TTC549 (cell line): ENCODE measurements around the gene PABPN1L.

Experiments used
- FAIRE-seq: peaks from 2 replicates; lab custom pipeline; 2012; peaks lifted over from hg19 to GRCh38; lab: Jason Lieb, UNC

The PABPN1L gene

GRCh38 chr16:88883946-88884345, 17.5 kb upstream of the PABPN1L start:
- FAIRE-seq = no peak

DNA sequence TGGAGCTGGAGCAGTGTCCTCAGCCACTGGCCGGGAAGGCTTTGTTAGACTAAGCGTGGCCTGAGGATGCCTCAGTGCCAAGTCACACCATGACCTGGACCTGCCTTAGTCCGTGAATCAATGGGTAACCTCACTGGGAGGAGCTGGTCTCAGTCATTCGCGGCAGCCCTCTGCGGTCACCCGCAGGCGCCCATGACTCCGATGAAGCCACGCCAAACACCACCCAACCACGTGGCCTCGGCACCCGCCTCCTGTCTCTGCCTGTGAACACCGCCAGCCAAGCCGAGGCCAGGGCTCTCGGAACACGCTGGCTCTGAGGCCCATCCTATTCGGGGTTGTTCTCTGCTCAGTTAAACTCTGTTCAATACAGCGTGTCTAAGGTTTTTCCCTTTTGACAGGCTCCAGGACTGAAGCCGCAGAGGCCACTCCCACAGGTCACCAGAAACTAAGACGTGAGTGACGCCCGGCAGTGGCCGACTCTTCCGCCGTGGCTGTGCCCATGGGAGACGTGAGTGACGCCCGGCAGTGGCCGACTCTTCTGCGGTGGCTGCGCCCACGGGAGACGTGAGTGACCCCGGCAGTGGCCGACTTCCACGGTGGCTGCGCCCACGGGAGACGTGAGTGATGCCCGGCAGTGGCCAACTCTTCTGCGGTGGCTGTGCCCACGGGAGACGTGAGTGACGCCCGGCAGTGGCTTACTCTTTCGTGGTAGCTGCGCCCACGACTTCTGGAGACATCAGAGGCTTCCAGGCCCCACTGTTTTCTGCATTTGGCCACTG, 16.8 kb upstream of the PABPN1L start:
- no peak for FAIRE-seq

DNA sequence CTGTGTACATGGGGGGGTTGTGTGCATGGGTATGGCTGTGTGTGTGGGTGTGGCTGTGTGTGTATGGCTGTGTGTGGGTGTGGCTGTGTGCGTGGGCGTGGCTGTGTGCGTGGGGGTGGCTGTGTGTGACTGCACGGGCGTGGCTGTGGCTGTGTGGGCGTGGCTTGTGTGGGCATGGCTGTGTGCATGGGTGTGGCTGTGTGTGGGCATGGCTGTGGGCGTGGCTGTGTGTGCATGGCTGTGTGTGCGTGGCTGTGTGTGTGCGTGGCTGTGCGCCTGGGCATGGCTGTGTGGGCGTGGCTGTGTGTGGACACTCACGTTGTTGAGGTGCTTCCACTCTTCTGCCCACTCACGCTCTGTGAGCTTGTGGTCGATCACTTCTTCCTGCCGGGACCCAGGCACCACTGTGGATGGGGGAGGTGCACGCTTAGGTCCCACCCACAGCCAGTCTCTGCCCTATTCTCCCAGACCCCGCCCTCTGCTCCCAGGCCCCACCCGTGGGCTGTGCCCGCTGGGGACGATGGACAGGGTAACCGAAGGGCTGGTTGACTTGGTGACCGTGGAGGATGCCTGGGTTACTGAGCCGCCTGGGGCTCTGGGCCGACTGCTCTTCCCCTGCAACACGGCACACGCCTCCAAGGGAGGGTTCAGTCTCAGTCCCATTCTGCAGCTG, 16.0 kb upstream of the PABPN1L start:
- FAIRE-seq = no peak

- no peak for FAIRE-seq
Measured at GRCh38 chr16:88881675-88882357, 15.4 kb upstream of the PABPN1L start.

- no peak for FAIRE-seq
Measured at GRCh38 chr16:88881007-88881615, 14.7 kb upstream of the PABPN1L start.

DNA sequence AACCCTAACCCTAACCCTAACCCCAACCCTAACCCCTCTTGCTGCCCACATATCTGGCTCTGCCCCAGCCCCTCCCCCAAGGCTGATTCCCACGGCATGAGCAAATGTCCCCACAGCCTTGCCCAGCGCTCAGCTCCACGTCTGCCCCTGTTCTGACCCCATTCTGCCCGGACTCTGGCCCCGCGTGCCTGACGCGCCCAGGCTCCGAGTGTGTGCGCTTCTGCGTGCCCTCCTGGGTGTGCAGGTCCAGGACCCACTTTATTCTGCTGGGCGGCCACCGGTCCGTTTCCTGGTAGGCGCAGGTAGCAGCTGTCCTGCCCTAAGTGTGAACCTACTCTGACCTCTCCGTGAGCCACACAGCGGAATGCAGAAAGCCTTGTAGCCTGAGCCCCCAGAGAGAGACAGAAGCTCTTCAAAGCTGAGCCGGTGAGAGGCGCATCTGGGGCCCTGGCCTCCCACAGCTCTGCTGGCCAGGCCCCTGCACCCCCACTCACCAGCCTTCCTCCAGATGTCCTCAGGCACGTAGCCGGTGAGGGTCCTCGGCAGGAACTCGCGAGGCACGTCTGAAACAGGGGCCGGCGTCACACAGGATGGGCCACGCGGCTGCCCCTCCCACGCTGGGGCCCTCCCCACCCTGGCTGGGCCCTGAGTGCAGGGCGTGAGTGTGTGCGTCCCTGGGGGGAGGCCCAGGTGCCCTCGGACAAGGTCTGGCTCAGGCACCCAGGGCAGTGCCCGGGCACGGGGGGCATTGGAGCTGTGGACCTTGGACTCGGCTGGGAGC, 14.0 kb upstream of the PABPN1L start:
- no peak for FAIRE-seq

GRCh38 chr16:88879788-88880055, 13.3 kb upstream of the PABPN1L start:
- no peak for FAIRE-seq

DNA sequence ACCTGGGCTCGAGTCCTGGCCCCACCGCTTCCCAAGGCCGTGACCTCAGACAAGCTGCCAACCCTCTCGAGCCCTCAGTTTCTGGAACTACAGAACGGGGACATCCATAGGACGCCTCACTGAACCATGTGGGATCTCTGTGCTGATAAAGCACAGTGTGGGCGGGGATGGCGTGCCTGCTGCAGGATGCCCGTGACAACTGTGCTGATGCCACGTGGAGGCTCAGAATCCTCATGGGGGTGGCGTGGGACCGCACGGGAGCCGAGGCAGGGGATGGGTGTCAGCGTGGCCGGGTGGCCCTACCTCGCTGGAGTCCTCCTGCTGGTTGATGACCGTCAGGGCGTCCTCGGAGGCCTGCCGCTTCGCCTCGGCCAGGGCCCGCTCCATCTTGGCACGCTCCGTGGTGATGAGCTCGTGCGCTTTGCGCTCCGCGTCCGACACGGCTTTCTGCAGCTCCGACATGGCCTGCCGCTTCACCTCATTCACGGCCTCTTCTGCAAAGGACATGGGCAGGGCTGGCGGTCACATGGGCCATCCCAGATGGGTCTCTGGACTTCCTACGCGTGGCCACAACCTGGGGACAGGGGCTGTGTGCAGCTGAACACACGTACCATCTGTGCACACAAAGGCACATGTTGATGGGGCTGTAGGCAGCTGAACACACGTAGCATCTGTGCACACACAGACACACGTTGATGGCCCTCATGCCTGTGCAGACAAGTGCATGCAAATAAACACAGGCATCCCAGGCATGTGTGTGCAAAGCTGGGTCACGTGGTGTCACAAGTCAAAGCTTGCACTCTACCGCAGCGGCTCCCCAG, 12.7 kb upstream of the PABPN1L start:
- no peak for FAIRE-seq

DNA sequence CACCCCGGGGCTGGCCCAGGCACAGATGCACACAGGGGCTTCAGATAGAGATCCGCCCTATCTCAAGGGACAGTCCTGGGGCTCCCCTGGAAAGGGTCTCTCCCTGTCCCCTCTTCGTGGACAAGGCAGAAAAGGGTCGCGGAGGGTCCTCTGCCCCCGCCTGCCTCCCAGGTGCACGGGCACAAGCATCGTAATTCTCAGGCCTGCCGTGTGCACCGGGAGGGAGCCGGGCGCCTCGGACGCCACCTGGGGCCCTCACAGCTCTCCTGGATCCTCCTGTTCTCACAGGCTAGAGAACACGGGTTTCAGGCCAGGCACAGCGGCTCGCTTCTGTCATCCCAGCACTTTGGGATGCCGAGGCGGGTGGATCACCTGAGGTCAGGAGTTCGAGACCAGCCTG, 11.9 kb upstream of the PABPN1L start:
- no peak for FAIRE-seq

DNA sequence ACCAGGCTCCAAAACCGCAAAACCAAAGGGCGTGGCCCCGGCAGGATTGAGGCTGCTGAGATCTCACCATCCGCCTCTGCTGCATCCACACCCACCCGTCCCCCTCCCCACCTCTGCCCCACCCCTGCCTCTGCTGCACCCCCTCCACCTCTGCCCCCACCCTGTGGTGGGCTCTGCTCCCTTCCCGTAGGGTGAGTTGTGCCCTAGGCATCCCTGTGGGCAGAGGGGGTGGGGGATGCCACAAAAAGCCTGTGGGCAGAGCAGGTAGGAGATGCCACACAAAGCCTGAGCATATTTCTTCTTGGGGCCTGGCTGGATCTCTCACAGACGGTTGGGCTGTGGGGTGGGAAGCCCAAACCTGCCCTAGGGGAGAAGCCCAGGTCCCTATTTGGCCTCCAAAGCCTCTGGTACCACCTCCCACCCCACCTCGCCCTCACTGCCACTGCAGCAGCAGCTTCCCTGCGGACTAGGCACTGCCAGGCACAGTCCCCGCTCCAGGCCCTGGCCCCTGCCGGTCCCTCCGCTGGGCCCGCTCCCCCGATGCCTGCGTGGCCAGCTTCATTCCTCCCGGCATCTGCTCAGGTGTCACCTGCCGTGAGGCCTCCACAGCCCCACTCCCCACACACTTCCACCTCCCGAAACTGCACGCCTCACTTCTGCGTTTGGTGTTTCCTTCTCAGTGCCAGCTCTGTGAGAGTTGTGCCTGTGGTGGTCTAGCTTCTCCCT, 11.3 kb upstream of the PABPN1L start:
- FAIRE-seq = no peak

DNA sequence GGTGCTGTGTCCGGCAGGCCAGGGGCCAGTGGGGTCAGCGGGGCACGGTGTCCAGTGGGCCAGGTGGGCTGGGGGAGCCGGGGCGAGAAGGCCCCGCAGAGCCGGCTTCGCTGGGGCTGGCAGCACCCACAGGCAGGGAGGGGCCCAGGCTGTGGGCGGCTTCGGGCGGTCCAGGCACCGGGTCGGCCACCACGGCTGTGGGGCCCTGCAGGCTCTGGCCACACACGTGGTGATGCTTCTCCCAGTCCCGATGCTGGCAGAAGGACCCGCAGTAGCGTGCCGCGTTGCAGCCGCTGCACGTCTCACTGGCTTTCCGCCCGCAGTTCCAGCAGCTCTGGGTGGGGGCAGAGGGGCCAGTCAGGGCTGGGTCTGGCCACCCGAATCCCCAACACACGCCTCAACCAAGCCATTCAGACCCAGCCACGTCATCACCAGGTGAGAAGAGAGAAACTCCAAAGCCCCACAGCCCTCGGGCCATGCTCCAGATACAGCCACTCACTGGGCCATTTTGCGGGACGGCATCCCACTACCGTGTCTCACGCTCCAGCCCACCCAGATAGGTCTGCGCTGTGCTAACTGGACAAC, 10.6 kb upstream of the PABPN1L start:
- no peak for FAIRE-seq

DNA sequence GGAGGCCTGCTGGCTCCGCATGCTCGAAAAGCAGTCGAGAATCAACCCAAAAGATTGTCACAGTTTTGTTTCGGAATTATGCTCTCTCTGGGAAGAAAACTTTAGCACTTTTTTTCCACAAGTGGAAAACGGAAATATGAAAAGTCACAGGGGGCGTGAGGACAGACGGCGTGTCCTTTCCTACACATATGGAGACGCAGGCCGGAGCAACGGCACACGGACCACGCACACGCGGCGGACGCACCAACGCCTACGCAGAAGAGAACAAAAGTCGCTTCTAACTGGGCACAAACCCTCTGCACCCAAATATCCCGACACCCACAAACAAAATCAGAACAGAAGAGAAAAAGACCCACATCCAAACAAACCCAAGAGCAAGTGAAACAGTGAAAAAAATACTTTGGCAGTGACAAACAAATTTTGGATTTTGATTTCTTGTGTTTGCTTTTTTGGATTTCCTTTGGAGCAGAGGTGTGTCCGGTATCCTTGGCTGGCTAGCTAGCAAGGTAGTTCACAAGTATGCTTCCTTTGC, 9.3 kb upstream of the PABPN1L start:
- FAIRE-seq = no peak

DNA sequence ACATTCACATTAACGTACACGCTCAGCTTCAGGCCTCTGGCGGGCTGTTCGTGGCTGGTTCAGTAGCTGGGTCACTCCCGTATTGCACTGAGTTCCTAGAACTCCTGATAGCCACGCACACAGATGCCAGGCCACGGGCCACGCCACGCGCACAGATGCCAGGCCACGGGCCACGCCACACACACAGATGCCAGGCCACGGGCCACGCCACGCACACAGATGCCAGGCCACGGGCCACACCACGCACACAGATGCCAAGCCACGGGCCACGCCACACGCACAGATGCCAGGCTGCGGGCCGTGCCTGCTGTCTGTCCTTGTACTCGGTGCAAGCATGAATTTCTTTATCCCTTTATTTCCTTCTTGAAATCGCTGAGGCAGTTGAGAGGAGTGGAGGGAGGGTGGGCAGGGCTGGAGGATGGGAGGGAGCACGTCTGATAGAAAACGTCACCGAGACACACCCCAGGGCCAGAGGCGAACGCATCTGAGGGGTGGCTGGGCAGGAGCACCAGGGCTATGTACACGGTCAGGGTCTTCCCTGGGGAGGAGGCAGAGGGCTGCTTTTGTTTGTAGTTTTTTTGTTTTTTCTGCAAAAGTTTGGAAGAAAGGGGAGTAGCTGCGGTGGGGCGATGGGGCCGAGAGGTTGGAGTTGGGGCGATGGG, 8.6 kb upstream of the PABPN1L start:
- FAIRE-seq = no peak

DNA sequence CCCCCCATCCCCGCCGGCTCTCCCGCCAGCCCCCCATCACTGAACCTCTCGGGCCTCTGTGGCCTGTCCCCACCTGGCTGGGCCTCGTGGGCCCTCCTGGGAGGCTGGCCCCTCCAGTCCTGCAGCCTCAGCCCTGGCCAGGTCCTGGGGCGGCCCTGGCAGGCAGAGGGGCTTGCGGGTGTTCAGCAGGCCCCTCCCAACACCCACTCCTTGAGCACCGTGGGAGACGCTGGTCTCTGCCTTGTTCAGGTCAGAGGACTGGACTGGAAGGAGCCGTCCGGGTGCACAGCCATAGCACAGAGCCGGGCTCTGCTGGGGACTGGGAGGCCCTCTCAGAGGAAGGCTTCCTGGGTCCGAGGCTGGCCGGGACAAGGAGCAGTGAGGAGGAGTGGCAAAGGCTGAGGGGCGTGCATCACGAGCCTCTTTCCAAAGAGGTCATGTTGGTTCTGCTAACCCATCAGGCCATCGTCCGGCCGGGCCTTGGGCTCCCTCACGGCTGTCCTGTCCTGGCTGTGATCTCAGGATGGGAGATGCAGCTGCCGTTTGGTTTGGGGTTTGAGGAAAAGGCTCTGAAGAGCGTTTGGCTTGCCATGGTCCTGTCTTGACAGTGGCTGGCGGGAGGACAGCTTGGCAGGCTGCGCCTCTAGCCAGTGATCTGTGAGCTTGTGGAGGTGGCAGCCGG, 6.3 kb upstream of the PABPN1L start:
- FAIRE-seq = no peak

GRCh38 chr16:88871730-88872416, 5.4 kb upstream of the PABPN1L start:
- FAIRE-seq = no peak

GRCh38 chr16:88871349-88871702, 4.9 kb upstream of the PABPN1L start:
- FAIRE-seq = no peak

- FAIRE-seq = no peak
Measured at GRCh38 chr16:88870608-88871348, 4.3 kb upstream of the PABPN1L start.

- FAIRE-seq = no peak
Measured at GRCh38 chr16:88869673-88869980, 3.2 kb upstream of the PABPN1L start.
